K562 (cell line): ENCODE measurements around the gene SARS2. TPM values are rescaled to one million over a fixed set of nuclear protein-coding genes. Genes with fewer than 3 reads are reported as not detected.

ENCODE experiments used
- ATAC-seq: fragments of 200-7000 bp; cut with Tn5 transposase; 3 replicates; pipeline ENCODE4 v1.9.1; 2020; ENCODE audit warnings: moderate library complexity
- BruUV-seq: library from RNA; stranded (reverse); fragments of 400-500 nt; replicated peaks from 2 replicates; lab custom pipeline; 2021; lab: Mats Ljungman, UMichigan
- CTCF ChIA-PET: fragments of 300-600 bp; formaldehyde crosslinking; extraction: SDS; loops from one replicate; lab custom pipeline; 2021; ENCODE audit warnings: low intra/inter-chr PET ratio; lab: Yijun Ruan, JAX
- POLR2A ChIA-PET: fragments of 300-600, 350-650 bp; sonication (Branson Sonifier 250); formaldehyde crosslinking; extraction: SDS; loops from one replicate; lab custom pipeline; 2021; ENCODE audit warnings: antibody characterized with exemption, inconsistent platforms; lab: Yijun Ruan, JAX
- DNase-seq, 4 experiments: peaks; one replicate each; pipeline versions ENCODE4 v3.0.0 to v3.0.0-alpha.2; 2011 to 2018; ENCODE audit warnings: low spot score in 3 of 4, mixed read lengths in 3 of 4; ENCODE audit errors: extremely low read depth in 1 of 4
- FAIRE-seq: peaks from 2 replicates; lab custom pipeline; 2011; peaks lifted over from hg19 to GRCh38; lab: Jason Lieb, UNC
- H2AFZ ChIP-seq: 2 replicates; pipeline ENCODE4 v1.6.0; 2011; ENCODE audit warnings: low read depth, low read length, control low read depth, inconsistent platforms
- H3K27ac ChIP-seq: fragments of 200-600 bp; 3 replicates; pipeline ENCODE4 v1.8.0; 2011; ENCODE audit warnings: low read depth, mild to moderate bottlenecking, control low read depth, inconsistent platforms, low read length, moderate library complexity, mixed read lengths; ENCODE audit errors: extremely low read depth
- H3K27me3 ChIP-seq, 2 experiments: fragments of 300-600 bp in 1 of 2; 2 replicates in 1 of 2; 3 replicates in 1 of 2; pipeline versions ENCODE4 v1.6.0 to v1.8.0; 2011; ENCODE audit warnings: inconsistent platforms in 2 of 2, low read length in 2 of 2, mild to moderate bottlenecking in 1 of 2, mixed read lengths in 1 of 2, moderate library complexity in 1 of 2; ENCODE audit not compliant: control insufficient read depth in 2 of 2, insufficient read depth in 2 of 2
- H3K36me3 ChIP-seq: fragments of 300-600 bp; 3 replicates; pipeline ENCODE4 v1.8.0; 2011; ENCODE audit warnings: mild to moderate bottlenecking, low read length, inconsistent platforms; ENCODE audit not compliant: control insufficient read depth, insufficient read depth
- H3K4me1 ChIP-seq, 2 experiments: fragments of 200-600 bp in 1 of 2; replicated peaks in 1 of 2; 2 replicates in 1 of 2; 3 replicates in 1 of 2; pipeline versions ENCODE4 v1.5.1 to v1.8.0; 2011; ENCODE audit warnings: inconsistent platforms in 2 of 2, low read length in 2 of 2, mild to moderate bottlenecking in 1 of 2, mixed read lengths in 1 of 2, moderate library complexity in 1 of 2; ENCODE audit not compliant: control insufficient read depth in 2 of 2, insufficient read depth in 2 of 2
- H3K4me2 ChIP-seq: 2 replicates; pipeline ENCODE4 v1.6.1; 2011; ENCODE audit warnings: low read length, control low read depth, inconsistent platforms, mixed read lengths; ENCODE audit not compliant: insufficient read depth
- H3K4me3 ChIP-seq: fragments of 200-600 bp; sonication (generic), shearing (Covaris generic); 2 replicates; pipeline ENCODE4 v1.5.1; 2016; ENCODE audit warnings: control low read depth, inconsistent platforms
- H3K79me2 ChIP-seq: fragments of 200-600 bp; 3 replicates; pipeline ENCODE4 v1.8.0; 2011; ENCODE audit warnings: low read length, inconsistent platforms; ENCODE audit not compliant: control insufficient read depth, insufficient read depth
- H3K9ac ChIP-seq, 2 experiments: 2 replicates each; pipeline versions ENCODE4 v1.6.0 to v1.6.1; 2011; ENCODE audit warnings: low read depth in 2 of 2, low read length in 2 of 2, control low read depth in 1 of 2, inconsistent platforms in 1 of 2, mild to moderate bottlenecking in 1 of 2, mixed read lengths in 1 of 2; ENCODE audit not compliant: insufficient read depth in 1 of 2
- H3K9me1 ChIP-seq: one replicate; pipeline ENCODE4 v1.6.0; 2011; ENCODE audit warnings: inconsistent platforms, mild to moderate bottlenecking, low read length, moderate library complexity; ENCODE audit not compliant: control insufficient read depth, insufficient read depth
- H3K9me3 ChIP-seq: replicated peaks from 2 replicates; pipeline ENCODE4 v1.5.1; 2011; ENCODE audit warnings: low read depth, low read length, inconsistent platforms; ENCODE audit not compliant: control insufficient read depth, insufficient read depth
- H4K20me1 ChIP-seq: replicated peaks from 2 replicates; pipeline ENCODE4 v1.6.1; 2011; ENCODE audit warnings: low read length, inconsistent platforms, mixed read lengths; ENCODE audit not compliant: control insufficient read depth, insufficient read depth
- CBX8 ChIP-seq: fragments of 200-600 bp; sonication (generic); IDR thresholded peaks from 2 replicates; pipeline ENCODE4 v1.6.1; 2012; ENCODE audit warnings: borderline replicate concordance, mixed run types, low read depth, mild to moderate bottlenecking, moderate library complexity, mixed read lengths, low read length, control low read depth, inconsistent platforms; ENCODE audit not compliant: poor library complexity, severe bottlenecking; ENCODE audit errors: extremely low read depth
- CEBPG ChIP-seq, 3 experiments: fragments of 200-800 bp in 1 of 3; sonication (Bioruptor generic) in 1 of 3; sonication (generic) in 1 of 3; formaldehyde crosslinking in 1 of 3; IDR thresholded peaks in 2 of 3; conservative IDR thresholded peaks in 1 of 3; 2 replicates each; pipeline versions ENCODE4 v1.6.1 to v1.8.0; 2016 to 2022; ENCODE audit warnings: missing compliant biosample characterization in 2 of 3, missing genetic modification characterization in 2 of 3, mild to moderate bottlenecking in 1 of 3, missing genetic modification reagents in 1 of 3
- ETV5 ChIP-seq: sonication (generic); formaldehyde crosslinking; IDR thresholded peaks from 2 replicates; pipeline ENCODE4 v1.4.0; 2020; ENCODE audit warnings: low read depth, mild to moderate bottlenecking, missing genetic modification reagents
- GATAD2B ChIP-seq: fragments of 450-650 bp; IDR thresholded peaks from 2 replicates; pipeline ENCODE4 v1.6.1; 2017; ENCODE audit warnings: mild to moderate bottlenecking, borderline replicate concordance
- HNRNPLL ChIP-seq: fragments of 200-400 bp; formaldehyde crosslinking; IDR thresholded peaks from 2 replicates; pipeline ENCODE4 v1.6.1; 2017; ENCODE audit warnings: low read length, low read depth, mild to moderate bottlenecking; ENCODE audit not compliant: poor library complexity, severe bottlenecking
- JUND ChIP-seq, 2 experiments: IDR thresholded peaks; 2 replicates in 1 of 2; 3 replicates in 1 of 2; pipeline ENCODE4 v1.6.1; 2011; ENCODE audit warnings: borderline replicate concordance in 2 of 2, low read depth in 2 of 2, low read length in 2 of 2, improper control_type of control experiment in 1 of 2, missing biosample characterization in 1 of 2, missing genetic modification characterization in 1 of 2, missing genetic modification reagents in 1 of 2
- MBD2 ChIP-seq: sonication (generic); IDR thresholded peaks from 2 replicates; pipeline ENCODE4 v1.6.1; 2016; ENCODE audit warnings: low read depth, borderline replicate concordance
- RB1 ChIP-seq: fragments of 450-650 bp; IDR thresholded peaks from 2 replicates; pipeline ENCODE4 v1.6.1; 2017; ENCODE audit warnings: low read depth, mild to moderate bottlenecking
- SIN3A ChIP-seq, 2 experiments: fragments of 150-350 bp in 1 of 2; IDR thresholded peaks; 2 replicates each; pipeline ENCODE4 v1.6.1; 2011 to 2016; ENCODE audit warnings: borderline replicate concordance in 2 of 2, low read depth in 2 of 2, low read length in 2 of 2, mild to moderate bottlenecking in 2 of 2, moderate library complexity in 2 of 2; ENCODE audit not compliant: control insufficient read depth in 1 of 2
- SREBF1 ChIP-seq: fragments of 150-350 bp; IDR thresholded peaks from 2 replicates; pipeline ENCODE4 v1.6.1; 2014; ENCODE audit warnings: antibody characterized with exemption, low read depth, low read length, borderline replicate concordance
- ZNF212 ChIP-seq: fragments of 450-650 bp; formaldehyde crosslinking; IDR thresholded peaks from 2 replicates; pipeline ENCODE4 v1.4.0; 2020; ENCODE audit warnings: mild to moderate bottlenecking
- ZNF347 ChIP-seq: fragments of 450-650 bp; formaldehyde crosslinking; IDR thresholded peaks from 2 replicates; pipeline ENCODE4 v1.4.0; 2020; ENCODE audit warnings: low read depth, mild to moderate bottlenecking, moderate library complexity
- WGBS: fragments of 100-300 bp; shearing (Covaris generic); methylation state at CpG from one replicate; pipeline ENCODE4 v1.1.6; 2016; ENCODE audit warnings: low coverage, mixed read lengths; ENCODE audit not compliant: insufficient coverage; ENCODE audit errors: missing lambda C conversion rate; 5-methylcytosine and 5-hydroxymethylcytosine counted together
- in situ Hi-C: fragments of 300-500 bp; cut with MboI; formaldehyde crosslinking; loops from 4 replicates; pipeline ENCODE4 v1.15.0; 2018; ENCODE audit warnings: inconsistent platforms, mixed read lengths
- intact Hi-C: fragments of 100-400 bp; cut with micrococcal nuclease; formaldehyde crosslinking; loops from 2 replicates; pipeline ENCODE4 v1.14.2; 2022
- polyA plus RNA-seq, 8 experiments: library from polyadenylated mRNA; depleted of rRNA in 4 of 8; stranded (reverse) in 5 of 8; unstranded in 3 of 8; fragments of >200 nt; fragmentation: Nextera tagmentation in 2 of 8; fragmentation: Illumina TruSeq in 1 of 8; extraction: Ambion mirVana in 2 of 8; extraction: Trizol in 1 of 8; gene quantifications; 2 replicates each; pipeline versions ENCODE4 v1.2.1 to v1.2.3, GENCODE V29; 2011 to 2014; ENCODE audit warnings: inconsistent platforms in 1 of 8, missing spikeins in 1 of 8
- total RNA-seq, 7 experiments: library from RNA; depleted of rRNA in 6 of 7; stranded (reverse); fragments of >200 nt in 6 of 7; fragmentation: Illumina TruSeq in 2 of 7; extraction: Trizol in 2 of 7; gene quantifications; 2 replicates each; pipeline versions ENCODE4 v1.2.1 to v1.2.3, GENCODE V29; 2011 to 2021; ENCODE audit warnings: low replicate concordance in 1 of 7
- TF ChIP-seq, protein P1 (sequence below): fragments of 450-650 bp; IDR thresholded peaks from 2 replicates; pipeline ENCODE4 v1.7.0; 2016; ENCODE audit warnings: borderline replicate concordance
- TF ChIP-seq, protein P2 (sequence below): sonication (generic); formaldehyde crosslinking; IDR thresholded peaks from 2 replicates; pipeline ENCODE4 v1.8.0; 2023; ENCODE audit warnings: mild to moderate bottlenecking, missing genetic modification reagents

SARS2 gene
- total and polyA plus RNA-seq, 9 of the 15 experiments (the other 6 are each of a cell fraction or from before 2014, with no cell fraction given) = 3.1 to 59.1 (median 31.7) TPM

DNA sequence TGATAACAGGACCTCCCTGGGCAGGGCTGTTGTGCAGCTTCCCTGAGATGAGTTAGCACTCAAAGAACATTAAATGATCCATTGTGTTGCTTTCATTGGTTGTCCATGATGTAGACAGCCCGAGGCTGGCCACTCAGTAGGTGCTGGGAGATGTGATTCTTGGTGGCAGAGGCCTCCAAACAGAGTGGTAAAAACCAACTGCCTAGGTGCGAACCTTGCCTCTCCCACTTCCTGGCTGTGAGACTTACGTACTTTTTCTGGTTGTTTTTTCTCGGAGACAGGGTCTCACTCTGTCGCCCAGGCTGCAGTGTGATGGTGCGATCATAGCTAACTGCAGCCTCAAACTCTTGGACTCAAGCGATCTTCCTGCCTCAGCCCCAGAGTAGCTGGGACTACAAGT is 6.2 kb downstream of the SARS2 start:
- Histone ChIP-seq H3K27me3 (no peaks in the 10 kb centered on the region), H3K4me2 (no peak overlapping the region), H3K79me2 (peaks cover 22% of the 10 kb centered on the region), H3K27ac (no peak overlapping the region), H3K36me3 (peaks cover 62% of the 10 kb centered on the region; the same call in 1 of the 3 replicates), H2AFZ (no peak overlapping the region), H3K4me3 (no peak overlapping the region), H3K9me1 (no peaks in the 10 kb centered on the region), H3K9me3 (no peaks in the 10 kb centered on the region), H4K20me1 (no peaks in the 10 kb centered on the region), H3K4me1 (peaks cover 0 to 26% of the 10 kb centered on the region in 2 experiments; a peak in 3 of 5 replicates), H3K9ac (no peak overlapping the region)
- peak in 1 of 4 experiments; percentile 5 for DNase-seq
- CTCF ChIA-PET = no interaction called here
- ATAC-seq = no peak
- POLR2A ChIA-PET = interaction anchor here (1.1 kb wide), 1 partner anchor 9 kb away, joined by 3 read pairs; no protein-coding TSS in a partner anchor
- in situ Hi-C loops = loop anchor here (10.0 kb wide), 1 partner anchor 400 kb away; no protein-coding TSS in a partner anchor
- intact Hi-C loops = no loop called here
- BruUV-seq = no TSS peak
- WGBS = 97% methylated on average over 7 of the region's 7 CpGs
- TF ChIP-seq GATAD2B (no peak), RB1 (no peak), MBD2 (no peak), SREBF1 (no peak), HNRNPLL (no peak), ZNF212 (CRISPR knock-in tag) (no peak), SIN3A (IDR thresholded peaks at IDR 0.05; ENCODE audit: borderline replicate concordance in 2 of 2, control insufficient read depth in 1 of 2, low read depth in 2 of 2, low read length in 2 of 2) (no peak), CBX8 (no peak), ZNF347 (CRISPR knock-in tag) (no peak), CEBPG (CRISPR knock-in tag; IDR thresholded peaks at IDR 0.05) (no peak), CEBPG (tag; conservative IDR thresholded peaks at IDR 0.05 in 1 of 2, IDR thresholded peaks at IDR 0.05 in 1 of 2) (no peak), JUND (IDR thresholded peaks at IDR 0.05; ENCODE audit: borderline replicate concordance, low read depth, low read length) (no peak), JUND (tag; IDR thresholded peaks at IDR 0.05; ENCODE audit: borderline replicate concordance, low read depth, low read length) (no peak), ETV5 (CRISPR knock-in tag) (no peak)
- TF ChIP-seq, protein P1, sequence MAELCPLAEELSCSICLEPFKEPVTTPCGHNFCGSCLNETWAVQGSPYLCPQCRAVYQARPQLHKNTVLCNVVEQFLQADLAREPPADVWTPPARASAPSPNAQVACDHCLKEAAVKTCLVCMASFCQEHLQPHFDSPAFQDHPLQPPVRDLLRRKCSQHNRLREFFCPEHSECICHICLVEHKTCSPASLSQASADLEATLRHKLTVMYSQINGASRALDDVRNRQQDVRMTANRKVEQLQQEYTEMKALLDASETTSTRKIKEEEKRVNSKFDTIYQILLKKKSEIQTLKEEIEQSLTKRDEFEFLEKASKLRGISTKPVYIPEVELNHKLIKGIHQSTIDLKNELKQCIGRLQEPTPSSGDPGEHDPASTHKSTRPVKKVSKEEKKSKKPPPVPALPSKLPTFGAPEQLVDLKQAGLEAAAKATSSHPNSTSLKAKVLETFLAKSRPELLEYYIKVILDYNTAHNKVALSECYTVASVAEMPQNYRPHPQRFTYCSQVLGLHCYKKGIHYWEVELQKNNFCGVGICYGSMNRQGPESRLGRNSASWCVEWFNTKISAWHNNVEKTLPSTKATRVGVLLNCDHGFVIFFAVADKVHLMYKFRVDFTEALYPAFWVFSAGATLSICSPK = no peak
- TF ChIP-seq, protein P2, sequence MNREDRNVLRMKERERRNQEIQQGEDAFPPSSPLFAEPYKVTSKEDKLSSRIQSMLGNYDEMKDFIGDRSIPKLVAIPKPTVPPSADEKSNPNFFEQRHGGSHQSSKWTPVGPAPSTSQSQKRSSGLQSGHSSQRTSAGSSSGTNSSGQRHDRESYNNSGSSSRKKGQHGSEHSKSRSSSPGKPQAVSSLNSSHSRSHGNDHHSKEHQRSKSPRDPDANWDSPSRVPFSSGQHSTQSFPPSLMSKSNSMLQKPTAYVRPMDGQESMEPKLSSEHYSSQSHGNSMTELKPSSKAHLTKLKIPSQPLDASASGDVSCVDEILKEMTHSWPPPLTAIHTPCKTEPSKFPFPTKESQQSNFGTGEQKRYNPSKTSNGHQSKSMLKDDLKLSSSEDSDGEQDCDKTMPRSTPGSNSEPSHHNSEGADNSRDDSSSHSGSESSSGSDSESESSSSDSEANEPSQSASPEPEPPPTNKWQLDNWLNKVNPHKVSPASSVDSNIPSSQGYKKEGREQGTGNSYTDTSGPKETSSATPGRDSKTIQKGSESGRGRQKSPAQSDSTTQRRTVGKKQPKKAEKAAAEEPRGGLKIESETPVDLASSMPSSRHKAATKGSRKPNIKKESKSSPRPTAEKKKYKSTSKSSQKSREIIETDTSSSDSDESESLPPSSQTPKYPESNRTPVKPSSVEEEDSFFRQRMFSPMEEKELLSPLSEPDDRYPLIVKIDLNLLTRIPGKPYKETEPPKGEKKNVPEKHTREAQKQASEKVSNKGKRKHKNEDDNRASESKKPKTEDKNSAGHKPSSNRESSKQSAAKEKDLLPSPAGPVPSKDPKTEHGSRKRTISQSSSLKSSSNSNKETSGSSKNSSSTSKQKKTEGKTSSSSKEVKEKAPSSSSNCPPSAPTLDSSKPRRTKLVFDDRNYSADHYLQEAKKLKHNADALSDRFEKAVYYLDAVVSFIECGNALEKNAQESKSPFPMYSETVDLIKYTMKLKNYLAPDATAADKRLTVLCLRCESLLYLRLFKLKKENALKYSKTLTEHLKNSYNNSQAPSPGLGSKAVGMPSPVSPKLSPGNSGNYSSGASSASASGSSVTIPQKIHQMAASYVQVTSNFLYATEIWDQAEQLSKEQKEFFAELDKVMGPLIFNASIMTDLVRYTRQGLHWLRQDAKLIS (CRISPR knock-in tag) = no peak
- FAIRE-seq = no peak
